Measurements from ENCODE around the gene CDK14.

The CDK14 gene

GRCh38 chr7:90595801-90596670, at the start of gene CDK14:
Gene CDK14, plus strand, starts transcription at chr7:90596321. Its CDS starts 307 bp downstream, at chr7:90596628.
- in situ Hi-C loops (cut with MboI; ENCODE audit: low sequenced_read_pairs) = no loop called here

GRCh38 chr7:90551036-90551435, 45.1 kb upstream of the CDK14 start:
- in situ Hi-C loops (cut with MboI; ENCODE audit: low sequenced_read_pairs) = no loop called here

- in situ Hi-C loops (cut with MboI; ENCODE audit: low sequenced_read_pairs) = no loop called here
These were observed 43.6 kb upstream of the CDK14 start for GRCh38 chr7:90552521-90552920.

- in situ Hi-C loops (cut with MboI; ENCODE audit: low sequenced_read_pairs) = no loop called here
These were observed 35.4 kb upstream of the CDK14 start for GRCh38 chr7:90560730-90561129.

- in situ Hi-C loops (cut with MboI; ENCODE audit: low sequenced_read_pairs) = no loop called here
These were observed 32.8 kb upstream of the CDK14 start for GRCh38 chr7:90563286-90563685.

- in situ Hi-C loops (cut with MboI; ENCODE audit: low sequenced_read_pairs) = no loop called here
These were observed 31.7 kb upstream of the CDK14 start for GRCh38 chr7:90564455-90564854.

GRCh38 chr7:90568213-90568612, 27.9 kb upstream of the CDK14 start:
- in situ Hi-C loops (cut with MboI; ENCODE audit: low sequenced_read_pairs) = no loop called here

GRCh38 chr7:90569368-90569767, 26.8 kb upstream of the CDK14 start:
- in situ Hi-C loops (cut with MboI; ENCODE audit: low sequenced_read_pairs) = no loop called here

GRCh38 chr7:90570373-90570959, 25.7 kb upstream of the CDK14 start:
- in situ Hi-C loops (cut with MboI; ENCODE audit: low sequenced_read_pairs) = no loop called here

GRCh38 chr7:90574146-90574819, 21.8 kb upstream of the CDK14 start:
- in situ Hi-C loops (cut with MboI; ENCODE audit: low sequenced_read_pairs) = no loop called here

- in situ Hi-C loops (cut with MboI; ENCODE audit: low sequenced_read_pairs) = no loop called here
These were observed 21.3 kb upstream of the CDK14 start for GRCh38 chr7:90574820-90575187.

- in situ Hi-C loops (cut with MboI; ENCODE audit: low sequenced_read_pairs) = no loop called here
These were observed 16.9 kb upstream of the CDK14 start for GRCh38 chr7:90579181-90579688.

GRCh38 chr7:90580051-90580450, 16.1 kb upstream of the CDK14 start:
- in situ Hi-C loops (cut with MboI; ENCODE audit: low sequenced_read_pairs) = no loop called here

- in situ Hi-C loops (cut with MboI; ENCODE audit: low sequenced_read_pairs) = no loop called here
These were observed 14.0 kb upstream of the CDK14 start for GRCh38 chr7:90582164-90582563.

- in situ Hi-C loops (cut with MboI; ENCODE audit: low sequenced_read_pairs) = no loop called here
These were observed 11.7 kb upstream of the CDK14 start for GRCh38 chr7:90584378-90584777.

GRCh38 chr7:90586091-90586490, 10.0 kb upstream of the CDK14 start:
- in situ Hi-C loops (cut with MboI; ENCODE audit: low sequenced_read_pairs) = no loop called here

GRCh38 chr7:90587766-90588165, 8.4 kb upstream of the CDK14 start:
- in situ Hi-C loops (cut with MboI; ENCODE audit: low sequenced_read_pairs) = no loop called here

GRCh38 chr7:90592033-90592432, 4.1 kb upstream of the CDK14 start:
- in situ Hi-C loops (cut with MboI; ENCODE audit: low sequenced_read_pairs) = no loop called here

- in situ Hi-C loops (cut with MboI; ENCODE audit: low sequenced_read_pairs) = no loop called here
These were observed 2.9 kb upstream of the CDK14 start for GRCh38 chr7:90593205-90593604.

GRCh38 chr7:90594751-90595317, 1.3 kb upstream of the CDK14 start:
- in situ Hi-C loops (cut with MboI; ENCODE audit: low sequenced_read_pairs) = no loop called here

- in situ Hi-C loops (cut with MboI; ENCODE audit: low sequenced_read_pairs) = no loop called here
These were observed 750 bp upstream of the CDK14 start for GRCh38 chr7:90595342-90595800.
